Fibroblast of skin of left quadriceps (primary cell): ENCODE measurements around the gene GNB1L.
A peak's percentile ranks its signal among the peaks of the same experiment; 100 is the strongest.

ENCODE experiments used
- DNase-seq, 2 experiments: peaks; one replicate each; pipeline ENCODE4 v3.0.0-alpha.2; 2013; ENCODE audit warnings: low read depth in 2 of 2

Gene GNB1L

GRCh38 chr22:19823191-19823901 lies 31.3 kb downstream of the GNB1L start:
- DNase-seq: no peak

DNA sequence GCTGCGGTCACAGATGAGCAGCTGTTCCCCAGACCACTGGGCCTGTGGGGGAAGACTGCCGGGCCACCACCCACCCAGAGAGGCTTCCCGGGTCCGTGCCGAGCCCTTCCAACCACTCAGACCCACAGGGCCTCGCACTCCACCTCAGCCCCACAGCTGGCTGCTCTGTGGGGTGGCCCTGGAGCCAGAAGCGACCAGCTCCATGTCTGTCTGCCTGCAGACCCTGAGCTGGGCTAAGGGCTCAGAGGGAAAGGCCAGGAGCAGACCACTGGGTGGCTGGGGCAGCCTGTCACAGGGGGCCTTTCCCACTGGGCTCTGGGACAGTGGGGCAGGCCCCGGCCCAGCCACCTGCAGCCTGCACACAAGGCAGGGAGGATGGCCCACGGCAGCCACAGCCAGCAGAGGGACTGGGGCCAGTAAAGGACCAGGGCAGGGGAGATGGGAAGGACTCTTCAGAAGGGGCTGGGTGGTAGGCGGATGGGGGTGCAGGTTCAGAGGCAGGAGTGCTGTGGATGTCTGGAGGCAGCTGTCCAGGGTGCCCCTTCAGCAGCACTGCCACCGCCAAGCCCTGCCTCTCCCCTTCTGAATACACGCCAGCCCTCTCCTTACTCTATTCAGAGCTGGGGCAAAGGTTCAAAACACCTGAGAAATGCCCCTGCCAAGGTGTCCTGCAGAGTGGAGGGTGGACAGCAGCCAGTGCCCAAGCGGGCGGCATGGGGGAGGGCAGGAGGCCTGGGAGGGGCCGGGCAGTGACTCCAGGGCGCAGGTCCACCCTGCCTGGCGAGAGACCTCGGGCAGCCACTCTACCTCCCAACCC lies 32.2 kb downstream of the GNB1L start:
- DNase-seq: no peak

GRCh38 chr22:19821523-19822300 lies 33.0 kb downstream of the GNB1L start:
- no peak for DNase-seq

DNA sequence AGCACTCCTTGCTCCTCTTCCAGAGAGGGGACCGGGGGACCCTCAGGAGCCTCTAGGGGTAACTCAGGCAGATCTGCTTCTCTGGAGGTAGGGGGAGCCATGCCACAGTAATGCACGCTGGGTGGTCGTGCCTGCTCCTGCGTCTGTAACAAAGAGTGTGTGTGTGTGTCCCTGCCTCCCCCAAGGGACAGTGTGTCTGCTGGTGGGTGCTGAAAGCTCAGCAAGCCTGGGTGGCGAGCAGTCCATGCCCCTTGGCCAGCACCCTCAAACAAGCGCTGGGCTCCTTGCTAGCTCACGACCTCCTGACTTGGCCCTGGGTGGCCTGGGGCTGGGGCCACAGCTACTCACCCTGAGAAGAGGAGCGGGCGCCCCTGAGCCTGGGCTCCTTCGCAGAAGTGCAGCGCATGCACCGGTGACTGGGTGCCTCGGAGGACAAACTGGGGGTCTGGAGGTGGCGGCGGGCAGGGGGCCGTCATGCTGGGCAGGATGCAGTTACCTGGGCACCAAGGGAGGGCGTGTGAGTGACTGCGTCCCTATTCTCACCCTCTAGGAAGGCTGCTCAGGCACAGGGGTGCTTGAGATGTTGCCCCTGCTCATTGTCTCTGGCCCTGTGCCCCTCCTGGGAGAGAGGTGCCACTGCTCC lies 33.7 kb downstream of the GNB1L start:
- no peak for DNase-seq

GRCh38 chr22:19819911-19820879 lies 34.5 kb downstream of the GNB1L start:
- no peak for DNase-seq

DNA sequence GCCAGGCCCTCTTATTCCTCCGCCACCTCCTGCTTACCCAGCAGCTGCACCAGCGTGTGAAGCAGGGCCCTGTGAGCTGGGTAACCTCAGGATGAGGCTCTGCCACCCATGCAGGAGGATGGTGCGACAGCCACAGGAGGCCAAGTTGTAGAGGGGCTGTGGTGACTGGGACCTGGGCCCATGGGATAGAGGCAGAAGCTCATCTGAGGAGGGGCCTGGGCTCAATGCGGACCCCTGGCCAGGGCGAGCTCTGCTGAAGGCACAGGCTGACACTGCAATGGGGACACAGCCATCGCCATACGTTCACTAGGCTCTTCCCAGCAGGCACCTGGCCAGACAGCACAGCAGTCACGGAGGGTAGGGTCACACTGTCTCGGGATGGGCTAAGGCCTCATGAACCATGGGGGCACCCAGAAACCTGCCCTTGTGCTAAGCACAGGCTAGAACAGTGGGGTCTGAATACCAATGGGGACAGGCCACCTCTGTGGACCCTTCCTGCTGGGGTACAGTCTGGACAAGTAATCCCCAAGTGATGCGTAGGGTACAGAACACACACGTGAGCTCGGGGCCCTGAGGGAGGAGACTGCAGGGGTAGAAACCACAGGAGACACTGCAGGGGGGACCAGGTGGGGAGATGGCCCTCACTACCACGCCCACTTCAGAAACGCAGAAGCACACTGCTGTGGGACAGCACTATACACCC lies 35.3 kb downstream of the GNB1L start:
- no peak for DNase-seq

GRCh38 chr22:19818324-19819207 lies 36.1 kb downstream of the GNB1L start:
- DNase-seq: no peak

- no peak for DNase-seq
Observed at GRCh38 chr22:19816372-19817119, 38.1 kb downstream of the GNB1L start.

DNA sequence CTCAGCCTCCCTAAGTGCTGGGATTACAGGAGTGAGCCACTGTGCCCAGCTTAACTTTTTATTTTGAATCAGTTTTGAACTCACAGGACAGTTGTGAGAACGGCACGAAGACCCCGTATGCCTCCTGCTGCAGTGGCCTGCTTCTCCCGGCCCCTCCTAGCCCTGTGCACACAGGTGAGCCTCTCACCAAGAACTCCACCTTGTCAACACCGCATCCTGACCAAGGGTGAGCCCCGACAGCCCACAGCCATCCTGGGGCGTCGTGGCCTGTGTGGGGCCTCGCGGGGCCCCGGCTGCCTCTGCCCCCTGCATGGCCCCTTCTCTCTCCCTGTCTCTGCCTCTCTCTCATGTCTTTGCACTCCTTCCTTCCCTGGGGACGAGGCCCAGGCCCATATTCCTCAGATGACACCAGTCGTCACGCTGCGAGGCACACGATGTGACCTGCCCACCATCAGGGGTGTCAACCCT lies 38.8 kb downstream of the GNB1L start:
- no peak for DNase-seq

DNA sequence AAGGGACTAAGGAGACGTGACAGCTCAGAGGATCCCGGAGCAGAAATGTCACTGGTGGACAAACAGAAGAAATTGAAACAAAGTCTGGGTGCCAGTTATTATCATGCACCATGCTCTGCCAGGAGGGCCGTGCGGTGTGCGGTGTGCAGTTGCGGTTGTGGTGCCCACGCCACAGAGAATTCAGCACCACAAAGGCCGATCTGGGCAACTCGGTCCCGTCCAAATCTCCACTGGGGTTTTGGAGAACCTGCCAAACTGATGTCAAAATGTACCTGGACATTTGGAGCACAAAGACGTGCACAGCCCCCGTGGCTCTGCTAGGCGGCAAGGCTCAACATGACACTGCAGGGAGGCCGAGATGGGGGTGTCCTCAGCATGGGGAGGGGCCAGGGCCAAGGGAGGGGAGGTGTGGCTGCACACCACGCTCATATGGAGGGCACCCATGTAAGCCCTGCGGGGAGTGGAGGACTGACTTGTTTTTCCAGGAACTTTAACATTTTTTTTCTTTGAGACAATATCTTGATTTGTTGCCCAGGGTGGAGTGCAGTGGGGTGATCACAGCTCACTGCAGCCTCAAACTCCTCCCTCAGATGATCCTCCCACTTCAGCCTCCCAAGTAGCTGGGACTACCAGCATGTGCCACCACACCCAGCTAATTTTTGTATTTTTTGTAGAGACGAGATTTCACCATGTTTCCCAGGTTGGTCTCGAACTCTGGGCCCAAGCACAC lies 39.4 kb downstream of the GNB1L start:
- no peak for DNase-seq

DNA sequence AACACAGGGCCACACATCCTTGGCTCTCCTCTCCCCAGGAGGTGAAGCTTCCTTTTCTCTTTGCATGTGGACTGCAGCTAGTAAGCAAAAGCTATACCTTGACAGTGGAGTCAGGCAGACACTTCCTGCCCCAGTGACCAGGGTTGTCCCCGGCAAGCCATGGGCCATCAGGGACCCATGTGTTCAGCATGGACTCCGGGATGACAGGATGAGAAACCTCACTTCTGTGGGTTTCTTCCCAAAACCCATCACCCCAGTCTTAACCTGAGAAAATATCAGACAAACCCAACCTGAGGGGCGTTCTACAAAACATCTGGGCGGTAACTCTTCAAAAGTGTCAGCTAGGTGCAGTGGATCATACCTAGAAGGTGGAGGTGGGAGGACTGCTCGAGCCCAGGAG lies 40.2 kb downstream of the GNB1L start:
- no peak for DNase-seq

GRCh38 chr22:19812910-19813309 lies 41.8 kb downstream of the GNB1L start:
- DNase-seq: no peak

DNA sequence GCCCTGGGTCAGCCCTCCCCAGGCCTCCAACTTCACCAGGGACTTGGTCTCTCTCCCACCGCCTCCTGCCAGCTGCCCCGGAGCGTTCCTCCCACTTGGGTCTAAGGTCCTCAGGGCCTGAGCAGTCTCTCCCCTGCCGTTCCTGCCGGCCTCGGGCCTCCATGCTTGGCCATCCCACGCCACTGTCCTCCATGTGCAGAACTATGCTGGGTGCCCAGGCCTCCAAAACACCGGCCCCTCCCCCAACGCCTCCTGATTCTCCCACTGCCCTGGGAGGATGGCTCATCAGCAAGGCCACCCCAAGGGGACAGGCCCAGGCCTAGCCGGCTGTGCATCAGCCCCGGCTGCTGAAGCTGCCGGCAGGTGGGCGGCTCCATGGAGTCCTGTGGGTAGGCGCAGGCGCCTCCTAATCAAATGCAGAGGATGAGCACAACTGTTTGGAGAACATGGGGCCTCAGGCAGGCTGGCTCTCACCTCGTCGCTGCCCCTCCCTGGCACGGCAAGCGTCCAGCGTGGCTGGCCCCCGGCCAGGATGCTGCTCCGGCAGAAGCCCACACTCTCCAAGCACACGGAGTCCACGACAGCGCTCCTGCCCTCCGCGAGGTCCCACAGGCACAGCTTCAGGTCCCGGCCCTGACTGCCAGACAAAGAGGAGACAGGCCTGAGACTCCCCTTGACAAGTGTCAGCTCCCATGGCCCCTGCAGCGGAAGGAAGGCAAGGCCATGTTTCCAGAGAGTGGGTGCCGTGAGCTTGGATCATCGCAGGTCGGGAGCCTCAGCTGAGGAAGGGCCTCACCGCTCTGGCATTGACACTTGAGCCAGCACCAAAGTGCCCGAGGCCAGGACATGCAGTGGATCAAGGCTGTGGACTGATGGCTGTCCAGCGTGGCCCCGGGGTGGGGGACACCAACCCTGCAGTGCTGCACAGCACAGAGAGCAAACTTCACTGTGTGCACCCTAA lies 42.6 kb downstream of the GNB1L start:
- no peak for DNase-seq

DNA sequence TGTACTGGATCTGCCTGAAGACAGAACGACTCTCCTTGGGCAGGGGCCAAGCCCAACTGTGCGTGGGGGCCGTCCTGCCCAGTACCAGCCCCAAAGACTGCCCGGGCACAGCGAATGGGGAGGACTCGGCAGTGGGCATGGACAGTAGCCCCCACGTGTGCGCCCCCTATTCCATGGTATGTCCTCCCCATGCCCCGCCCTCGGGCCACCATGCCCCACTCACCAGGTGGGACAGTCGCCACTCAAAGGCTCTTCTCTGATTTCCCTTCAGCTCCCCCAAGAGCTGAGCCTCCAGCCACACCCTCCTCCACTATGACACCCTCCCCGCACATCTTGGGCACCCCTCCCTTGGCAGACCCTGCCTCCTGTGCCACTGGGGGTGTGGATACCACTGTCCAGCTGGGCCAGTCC lies 43.5 kb downstream of the GNB1L start:
- DNase-seq: no peak

- peak; percentile 81 to 82 for DNase-seq
Observed at GRCh38 chr22:19810381-19811201, 44.1 kb downstream of the GNB1L start.

- DNase-seq: no peak
Observed at GRCh38 chr22:19809741-19810140, 44.9 kb downstream of the GNB1L start.
